Fibroblast of skin of abdomen (primary cell): ENCODE data around the gene LIN54.
"Not testable (repeated sequence)": the region's sequence is repeated elsewhere in the genome, so short reads cannot be mapped to it uniquely, and the experiment has no call there.

ENCODE experiments used
- DNase-seq: peaks from one replicate; pipeline ENCODE4 v3.0.0-alpha.2; 2013

LIN54 gene

GRCh38 chr4:82939414-82939813, 71.2 kb downstream of the LIN54 start:
- DNase-seq = no peak

GRCh38 chr4:82934441-82934840, 76.2 kb downstream of the LIN54 start:
- DNase-seq = no peak

GRCh38 chr4:82930848-82931755, 79.5 kb downstream of the LIN54 start:
- no peak for DNase-seq

DNA sequence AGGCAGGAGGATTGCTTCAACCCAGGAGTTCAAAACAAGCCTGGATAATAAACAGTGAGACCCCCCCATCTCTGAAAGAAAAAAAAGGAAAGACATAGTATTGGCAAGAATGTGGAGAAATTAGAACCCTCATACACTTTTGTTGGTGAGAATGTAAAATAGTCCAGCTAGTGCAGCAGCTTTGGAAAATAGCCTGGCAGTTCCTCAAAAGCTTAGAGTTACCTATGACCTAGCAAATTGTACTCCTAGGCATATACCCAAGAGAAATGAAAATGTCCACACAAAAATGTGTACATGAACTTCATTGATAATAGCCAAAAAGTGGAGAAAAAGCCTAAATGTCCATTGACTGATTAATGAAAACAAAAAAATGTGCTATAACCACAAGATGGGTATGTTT, 88.8 kb downstream of the LIN54 start:
- DNase-seq = no peak

- no peak for DNase-seq
These were observed 91.2 kb downstream of the LIN54 start for GRCh38 chr4:82919386-82919785.

DNA sequence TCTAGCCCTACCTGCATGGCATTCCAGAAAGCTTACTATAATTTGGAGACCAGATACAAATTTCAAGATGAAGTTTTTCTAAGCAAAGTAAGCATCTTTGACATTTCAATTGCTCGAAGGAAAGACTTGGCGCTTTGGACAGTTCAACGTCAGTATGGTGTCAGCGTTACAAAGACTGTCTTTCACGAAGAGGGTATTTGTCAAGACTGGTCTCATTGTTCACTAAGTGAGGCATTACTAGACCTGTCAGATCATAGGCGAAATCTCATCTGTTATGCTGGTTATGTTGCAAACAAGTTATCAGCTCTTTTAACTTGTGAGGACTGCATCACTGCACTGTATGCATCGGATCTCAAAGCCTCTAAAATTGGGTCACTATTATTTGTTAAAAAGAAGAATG, 92.5 kb downstream of the LIN54 start:
- DNase-seq = no peak

- DNase-seq = not testable (repeated sequence)
These were observed 96.7 kb downstream of the LIN54 start for GRCh38 chr4:82913968-82914367.

- no peak for DNase-seq
These were observed 97.3 kb downstream of the LIN54 start for GRCh38 chr4:82913305-82913704.

DNA sequence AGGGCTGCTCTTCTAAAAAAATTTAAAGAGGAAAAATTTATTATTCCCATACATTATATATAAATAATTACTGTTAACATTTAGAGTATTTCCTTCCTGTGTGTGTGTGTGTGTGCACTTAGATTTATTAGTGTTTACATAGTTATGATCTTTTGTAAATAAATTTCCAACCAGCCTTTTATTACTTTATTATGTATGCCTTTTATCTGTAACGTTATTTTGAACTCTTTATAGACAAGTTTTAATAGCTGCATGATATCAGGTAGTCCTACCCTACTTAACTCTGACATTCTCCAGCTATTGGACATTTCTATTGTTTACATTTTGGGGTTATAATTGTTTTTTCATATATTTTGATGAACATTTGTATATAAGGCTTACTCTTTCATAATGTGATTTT, 101.3 kb downstream of the LIN54 start:
- no peak for DNase-seq

GRCh38 chr4:82906469-82906868, 104.2 kb downstream of the LIN54 start:
- no peak for DNase-seq

GRCh38 chr4:82905205-82905604, 105.4 kb downstream of the LIN54 start:
- peak; percentile 33 for DNase-seq

DNA sequence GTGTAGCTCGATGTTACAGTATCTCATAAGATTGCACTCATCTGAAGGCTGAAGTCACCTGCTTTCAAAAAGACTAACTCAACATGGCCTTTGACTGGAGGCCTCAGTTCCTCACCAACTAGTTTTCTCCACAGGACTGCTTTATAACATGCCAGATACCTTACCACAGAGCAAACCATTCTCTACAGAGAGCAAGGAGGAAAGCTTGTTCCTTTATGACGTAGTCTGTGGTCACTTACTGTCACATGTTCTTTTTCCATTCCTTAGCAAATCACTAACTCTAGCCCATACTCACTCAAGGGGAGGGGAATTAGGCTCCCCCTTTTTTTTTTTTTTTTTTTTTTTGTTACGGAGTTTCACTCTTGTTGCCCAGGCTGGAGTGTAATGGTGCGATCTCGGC, 106.9 kb downstream of the LIN54 start:
- DNase-seq = no peak

DNA sequence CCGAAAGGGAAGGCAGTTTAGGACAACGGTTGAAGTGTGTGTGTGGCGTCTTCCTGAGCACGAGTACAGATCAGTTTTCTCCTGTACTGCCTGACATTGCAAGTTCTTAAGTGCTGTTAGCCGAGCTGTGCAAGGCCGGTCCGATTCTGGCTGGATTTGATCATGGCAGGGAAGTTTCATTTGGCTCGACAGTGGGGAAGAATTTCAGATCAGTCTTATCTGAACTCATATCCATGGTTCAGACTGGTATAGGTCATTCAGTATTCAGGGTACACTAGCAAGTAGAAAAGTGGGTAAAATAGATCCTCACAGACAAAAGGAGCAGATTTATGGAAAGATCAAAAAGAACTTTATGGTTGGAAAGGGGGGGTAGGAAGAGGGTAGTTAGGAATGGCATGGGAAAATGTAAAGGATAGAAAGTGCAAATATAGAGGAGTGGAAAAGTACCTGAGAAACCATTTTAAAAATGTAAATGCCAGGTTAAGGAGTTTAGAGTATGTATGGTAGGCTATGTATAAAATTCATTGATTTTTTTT, 109.4 kb downstream of the LIN54 start:
- no peak for DNase-seq

GRCh38 chr4:82900411-82901182, 110.0 kb downstream of the LIN54 start, which contains the start of gene THAP9:
Gene THAP9 (plus strand): TSS chr4:82900735. CDS start chr4:82900803, 68 bp downstream.
- DNase-seq = peak; percentile 100

DNA sequence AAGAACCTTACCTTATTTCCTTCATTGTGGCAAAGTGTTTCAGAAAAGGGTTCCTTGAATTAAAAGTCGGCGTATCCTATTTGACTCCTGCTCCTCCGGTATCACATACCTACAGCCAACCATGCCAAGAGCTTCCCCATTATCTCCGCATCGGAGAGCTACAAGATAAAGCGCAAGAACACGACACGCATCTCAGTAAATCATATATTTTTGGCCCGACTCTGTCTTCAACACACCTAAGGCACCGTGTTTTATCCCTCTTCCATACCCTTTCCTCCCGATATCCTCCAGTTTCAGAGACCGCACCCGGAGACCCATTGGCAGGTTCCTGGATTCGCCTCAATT, 110.6 kb downstream of the LIN54 start:
- DNase-seq = no peak

GRCh38 chr4:82899374-82900065, 111.1 kb downstream of the LIN54 start:
- DNase-seq = no peak

GRCh38 chr4:82898322-82899243, 112.0 kb downstream of the LIN54 start:
- peak; percentile 86 for DNase-seq

DNA sequence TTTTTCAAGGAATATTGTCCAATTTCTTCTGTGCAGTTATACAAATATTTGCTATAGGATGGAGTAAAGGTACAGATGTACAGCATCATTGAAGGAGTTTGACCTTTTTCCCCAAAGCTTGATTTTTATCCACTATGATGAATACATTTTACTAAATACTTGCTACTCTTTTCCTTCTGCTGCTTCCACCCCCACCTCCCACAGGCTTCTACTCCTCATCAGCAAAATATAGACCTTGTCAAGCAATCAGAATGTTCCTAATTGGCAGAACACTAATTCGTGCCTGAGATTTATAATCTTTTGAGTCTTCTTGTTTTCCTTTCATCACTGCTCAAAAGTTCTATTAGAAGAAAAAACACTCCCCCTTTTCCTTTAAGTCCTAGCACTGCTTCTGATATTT, 113.9 kb downstream of the LIN54 start:
- no peak for DNase-seq

DNA sequence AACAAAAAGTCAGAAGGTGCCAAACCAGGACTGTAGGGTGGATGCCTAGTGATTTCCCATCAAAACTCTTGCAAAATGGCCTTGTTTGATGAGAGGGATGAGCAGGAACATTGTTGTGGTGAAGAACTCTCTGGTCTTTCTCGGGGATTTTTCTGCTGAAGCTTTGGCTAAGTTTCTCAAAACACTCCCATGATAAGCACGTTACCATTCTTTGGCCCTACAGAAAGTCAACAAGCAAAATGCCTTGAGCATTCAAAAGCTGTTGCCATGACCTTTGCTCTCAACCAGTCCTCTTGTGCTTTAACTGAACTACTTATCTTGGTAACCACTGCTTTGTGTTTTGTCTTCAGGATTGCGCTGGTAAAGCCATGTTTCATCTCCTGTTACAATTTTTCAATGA, 116.7 kb downstream of the LIN54 start:
- DNase-seq = no peak

DNA sequence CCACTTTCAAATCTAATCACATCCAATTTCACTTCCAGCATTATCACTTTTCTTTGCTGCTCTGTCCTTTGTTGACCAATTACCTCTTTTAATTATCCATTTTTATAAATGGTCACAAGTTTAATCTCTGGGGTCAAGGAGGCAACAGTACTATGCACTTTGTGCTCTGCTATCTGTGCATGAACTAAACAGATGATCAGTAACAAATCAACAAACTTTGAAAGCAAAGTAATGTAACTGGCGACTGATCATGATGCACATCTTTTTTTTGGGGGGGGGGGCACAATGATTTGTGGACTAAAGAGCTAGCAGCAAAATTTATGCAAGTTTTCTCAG, 118.2 kb downstream of the LIN54 start:
- no peak for DNase-seq

- peak; percentile 30 for DNase-seq
These were observed 118.7 kb downstream of the LIN54 start for GRCh38 chr4:82891707-82892466.
